Measurements from ENCODE around the gene CACNG5.

Gene CACNG5

DNA sequence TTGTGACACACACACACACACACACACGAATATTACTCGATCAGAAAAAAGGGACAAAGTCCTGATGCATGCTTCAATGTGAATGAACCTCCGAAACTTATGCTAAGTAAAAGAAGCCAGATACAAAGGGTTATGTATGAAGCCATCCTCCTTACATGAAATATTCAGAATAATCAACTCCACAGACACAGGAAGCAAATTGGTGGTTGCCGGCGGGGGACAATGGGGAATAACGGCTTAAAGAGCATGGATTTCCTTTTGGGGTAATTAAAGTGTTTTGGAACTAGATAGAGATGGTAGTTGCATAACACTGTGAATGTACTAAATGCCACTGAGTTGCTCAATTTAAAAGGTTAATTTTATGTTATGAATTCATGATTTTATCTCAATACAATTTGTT lies 8.1 kb upstream of the CACNG5 start:
- DNase-seq: no peak

DNA sequence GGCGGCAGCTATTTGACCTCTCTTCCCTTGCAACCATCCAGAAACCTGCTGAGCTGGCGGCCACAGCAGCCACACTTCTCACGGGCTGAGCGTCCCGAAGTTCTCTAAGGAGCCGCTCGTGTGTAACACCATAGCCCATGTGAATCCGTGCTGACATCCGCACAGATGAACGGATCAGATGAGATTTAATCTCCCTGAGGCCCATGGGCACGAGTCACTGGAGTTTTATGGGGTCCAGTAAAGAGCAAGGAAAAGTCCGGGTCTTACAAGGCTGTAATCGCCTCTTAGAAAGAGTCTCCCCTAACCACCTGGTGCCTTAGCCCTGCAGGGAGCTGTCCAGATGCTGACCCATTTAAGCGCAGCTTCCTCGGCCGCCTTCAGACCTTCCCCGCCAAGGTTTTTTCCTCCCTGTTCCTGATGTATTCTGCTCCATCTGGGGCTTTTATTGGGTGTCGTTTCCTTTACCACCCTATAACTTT lies 5.5 kb upstream of the CACNG5 start:
- peak; percentile 64 for DNase-seq

DNA sequence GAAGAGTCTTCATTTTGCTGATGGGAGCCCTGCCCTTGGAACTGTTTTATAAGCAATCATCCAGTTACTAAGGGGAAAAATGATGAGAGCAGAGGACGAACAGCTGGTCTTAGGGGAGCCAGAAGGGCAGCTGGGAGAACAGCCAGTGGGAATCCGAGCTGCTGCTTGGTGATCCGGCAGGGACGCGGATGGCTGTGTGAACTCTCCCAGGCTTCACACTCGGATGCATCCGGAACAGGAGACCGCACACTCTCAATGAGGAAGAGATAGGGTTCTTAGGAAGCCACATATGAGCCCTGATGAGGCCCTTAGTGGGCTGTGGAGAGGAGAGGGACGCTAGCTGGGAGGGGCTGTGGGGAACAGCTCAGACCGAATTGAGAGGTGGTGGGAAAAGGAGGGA lies 5.0 kb upstream of the CACNG5 start:
- no peak for DNase-seq

DNA sequence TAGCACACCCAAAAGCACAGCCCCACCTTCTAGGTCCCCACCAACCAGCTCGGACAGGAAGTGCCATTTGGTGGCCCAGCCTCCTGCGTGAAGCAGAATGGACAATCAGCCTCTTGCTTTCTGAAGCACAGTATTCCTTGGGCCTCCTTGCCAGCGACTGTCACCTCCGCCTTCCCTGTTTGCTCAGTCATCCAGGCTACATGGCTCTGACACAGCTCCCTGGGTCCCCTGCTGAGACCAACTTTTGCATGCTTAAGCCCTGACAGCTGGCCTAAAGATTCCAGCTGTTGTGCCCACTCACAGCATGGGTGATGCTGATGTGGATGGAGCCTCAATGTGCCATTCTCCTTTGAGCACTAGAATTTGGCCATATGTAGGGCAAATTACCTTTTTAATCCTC lies 4.5 kb upstream of the CACNG5 start:
- no peak for DNase-seq

DNA sequence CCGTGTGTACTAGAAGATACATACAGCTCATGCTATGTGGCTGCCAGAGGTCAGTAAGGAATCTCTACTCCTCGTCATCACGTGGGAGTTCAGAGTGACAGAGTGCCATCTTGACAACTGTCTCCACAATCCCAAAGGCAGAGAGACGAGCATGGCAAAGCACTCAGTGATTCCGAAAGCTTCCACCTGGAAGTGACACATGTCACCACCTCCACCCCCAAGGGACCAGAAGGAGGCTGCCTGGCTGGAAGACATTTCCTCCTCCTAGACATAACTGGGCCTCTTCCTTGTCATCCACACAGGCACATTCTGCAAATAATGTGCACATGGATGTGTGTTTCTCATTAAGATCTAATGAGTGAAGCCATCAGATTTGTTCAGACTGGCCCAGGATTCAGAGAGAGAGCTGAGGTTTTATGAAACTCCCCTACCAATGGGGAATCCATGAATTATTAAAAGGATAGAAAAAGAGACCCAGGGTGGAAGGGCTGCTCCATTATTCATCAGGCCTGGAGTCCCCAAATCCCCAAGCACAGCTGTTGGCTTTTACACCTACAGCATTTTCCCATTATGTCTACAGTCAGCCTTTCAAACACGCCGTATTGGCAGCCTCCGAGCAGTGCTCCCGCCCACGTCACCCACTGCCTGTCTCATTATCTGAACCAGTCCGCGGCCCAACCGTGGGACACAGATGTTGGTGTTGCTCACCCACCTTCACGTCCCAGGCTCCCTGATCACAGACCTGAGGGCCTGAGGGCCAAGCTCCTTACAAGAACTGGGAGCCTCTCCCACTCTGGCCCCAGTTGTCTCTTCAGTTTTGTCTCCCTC lies 3.3 kb upstream of the CACNG5 start:
- DNase-seq: no peak

DNA sequence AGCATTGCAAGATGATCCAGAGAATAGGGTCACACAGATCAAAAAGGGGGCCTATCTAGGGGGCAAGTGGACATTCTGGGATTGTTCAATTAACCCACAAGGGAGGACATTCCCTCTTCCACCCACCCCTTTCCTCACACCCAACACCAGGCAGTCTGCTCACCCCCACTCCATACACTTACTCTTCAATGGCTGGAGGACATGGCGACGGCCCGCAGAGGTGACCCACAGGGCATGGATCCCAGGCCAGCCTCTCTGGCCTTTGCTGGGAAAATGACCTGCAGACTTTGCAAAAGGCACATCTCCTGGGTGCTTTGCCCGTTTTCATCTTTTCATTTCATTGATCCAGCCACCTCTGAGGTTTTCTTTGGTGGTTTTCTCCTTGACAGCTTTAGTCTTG lies 1.7 kb upstream of the CACNG5 start:
- no peak for DNase-seq

DNA sequence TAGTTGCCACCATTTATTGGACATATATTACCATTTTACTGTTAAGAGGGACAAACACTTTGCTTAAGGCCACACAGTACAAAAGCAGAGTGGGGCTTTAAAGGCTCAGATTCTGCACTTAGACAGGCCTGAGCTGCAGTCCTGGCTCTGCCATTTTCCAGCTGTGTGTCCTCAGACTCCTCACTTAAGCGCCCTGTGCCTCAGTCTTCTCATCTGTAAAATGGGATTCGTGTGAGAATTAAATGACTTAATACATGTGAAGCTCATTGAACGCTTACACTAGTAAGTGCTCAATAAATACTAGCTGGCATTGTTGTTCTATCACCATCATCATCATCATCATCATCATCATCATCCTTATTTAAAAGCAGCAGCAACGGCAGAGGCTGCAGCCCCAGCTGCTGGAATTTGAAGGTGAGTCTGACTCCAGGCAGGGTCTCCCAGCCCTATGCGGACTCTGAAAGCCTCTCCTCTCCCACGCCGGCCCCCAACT lies 445 bp upstream of the CACNG5 start:
- no peak for DNase-seq

DNA sequence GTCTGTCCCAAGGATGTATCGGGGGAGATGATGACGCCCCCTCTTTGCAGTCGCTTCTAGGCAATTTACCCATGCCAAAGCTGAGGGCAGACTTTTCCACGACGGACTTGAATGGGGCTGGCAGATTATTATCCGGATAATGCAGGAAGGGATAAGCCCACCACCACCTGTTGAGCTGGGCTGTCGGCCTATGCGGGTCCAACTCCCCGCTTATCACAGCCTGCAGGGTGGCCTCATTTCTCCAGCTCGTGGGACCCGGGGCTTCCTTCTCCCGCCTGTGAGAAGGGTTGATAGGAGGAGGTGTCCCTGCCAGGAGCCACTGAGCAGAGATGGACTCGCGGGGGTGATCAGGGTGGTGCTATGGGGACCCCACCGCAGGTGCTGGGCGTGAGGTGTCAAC lies 559 bp downstream of the CACNG5 start:
- no peak for DNase-seq

DNA sequence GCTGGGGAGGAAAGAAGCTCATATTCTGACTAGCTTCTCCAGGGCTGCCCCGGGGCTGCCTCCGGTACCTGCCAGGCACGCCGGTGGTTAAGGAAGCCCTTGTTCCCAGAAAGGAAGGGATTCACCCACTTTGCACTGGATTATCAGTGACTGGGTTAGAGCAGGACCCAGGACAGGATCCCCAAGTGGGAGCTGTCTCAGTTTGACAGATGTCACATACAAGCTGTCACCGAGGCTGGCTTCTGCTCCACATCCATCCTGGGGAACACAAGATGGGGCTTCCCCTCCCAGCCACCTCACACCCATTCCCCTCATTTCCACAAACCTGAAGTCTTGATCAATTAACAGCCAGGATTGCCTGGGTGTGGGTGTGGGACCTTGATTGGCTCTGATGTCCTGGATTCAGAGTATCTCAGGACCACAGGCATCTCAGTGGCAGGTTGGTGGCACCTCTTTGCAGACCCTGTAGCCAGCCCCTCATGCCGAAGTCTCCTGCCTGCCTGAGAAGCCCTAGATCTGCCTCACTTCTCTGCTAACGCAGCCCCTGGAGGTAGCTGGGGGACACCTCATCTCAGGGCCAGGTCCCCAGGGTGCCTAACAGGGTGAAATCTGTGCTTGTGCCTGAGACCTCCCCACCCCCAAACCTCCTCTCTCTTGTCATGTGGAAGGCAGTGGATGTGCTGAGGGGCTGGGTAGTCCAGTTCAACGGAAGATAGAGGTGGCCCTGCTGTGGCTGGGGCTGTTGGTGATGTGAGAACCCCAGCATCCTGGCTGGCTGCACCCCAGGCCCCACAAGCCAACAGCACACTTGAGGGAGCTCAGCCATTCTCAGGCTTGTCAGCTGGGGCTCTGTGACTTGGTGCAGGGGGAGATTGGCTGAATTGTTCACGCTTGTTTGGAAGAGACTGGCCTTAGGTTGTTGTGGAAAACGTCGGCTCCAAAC lies 1.4 kb downstream of the CACNG5 start:
- DNase-seq: no peak

DNA sequence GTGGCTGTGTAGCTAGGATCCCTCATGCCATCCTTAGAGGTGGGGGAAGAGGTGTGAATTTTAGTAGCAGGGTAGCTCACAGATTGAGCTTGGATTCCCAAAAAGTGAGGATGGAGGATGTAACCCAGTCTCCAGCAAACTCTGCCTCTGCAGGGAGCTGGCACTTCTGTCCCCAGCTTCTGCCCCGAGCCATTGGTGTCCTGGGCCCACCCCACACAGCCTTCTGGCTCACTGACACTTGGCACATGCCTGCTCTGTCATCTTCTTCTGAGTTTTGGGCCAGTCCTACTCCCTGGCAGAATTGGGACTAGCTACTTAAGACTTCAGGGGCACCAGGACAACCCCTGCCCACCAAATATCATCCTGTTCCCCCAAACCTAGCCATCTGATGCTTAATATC lies 2.3 kb downstream of the CACNG5 start:
- DNase-seq: no peak

DNA sequence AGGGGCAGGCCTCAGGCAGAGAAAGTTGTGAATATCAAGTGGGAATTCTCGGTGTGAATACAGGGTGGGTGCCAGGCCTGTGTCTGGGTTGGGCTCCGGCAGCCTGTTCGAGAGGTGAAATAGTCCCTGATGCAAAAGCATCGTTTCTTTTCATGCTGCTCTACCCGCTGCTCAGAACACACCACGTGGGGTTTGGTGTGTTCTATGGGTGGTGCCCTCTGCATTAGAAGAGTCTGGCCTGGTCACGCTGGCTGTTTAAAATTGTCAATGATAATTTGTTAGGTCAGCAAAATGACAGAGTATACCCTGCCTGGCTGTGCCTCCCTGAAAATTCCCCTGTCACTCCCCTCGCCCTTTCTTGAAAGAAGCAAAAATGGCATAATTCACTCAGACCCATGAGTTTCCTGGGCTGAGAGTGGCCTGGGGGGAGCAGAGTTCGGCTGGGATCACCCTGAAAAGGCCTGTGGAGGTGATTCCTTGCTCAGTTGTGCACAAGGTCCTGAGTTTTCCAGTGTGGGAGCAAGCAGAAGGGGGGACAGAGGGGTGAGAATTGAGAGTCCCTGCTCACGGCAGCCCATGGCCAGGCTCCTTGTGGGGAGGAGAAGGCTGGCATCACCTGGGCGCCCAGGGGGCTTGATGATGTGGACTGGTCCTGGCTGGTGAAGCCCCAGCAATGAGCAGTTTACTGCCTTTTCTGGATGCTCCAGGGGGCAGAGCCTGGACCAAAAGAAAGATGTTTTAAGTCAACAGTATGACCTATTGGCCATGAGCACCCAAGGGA lies 3.2 kb downstream of the CACNG5 start:
- DNase-seq: no peak

DNA sequence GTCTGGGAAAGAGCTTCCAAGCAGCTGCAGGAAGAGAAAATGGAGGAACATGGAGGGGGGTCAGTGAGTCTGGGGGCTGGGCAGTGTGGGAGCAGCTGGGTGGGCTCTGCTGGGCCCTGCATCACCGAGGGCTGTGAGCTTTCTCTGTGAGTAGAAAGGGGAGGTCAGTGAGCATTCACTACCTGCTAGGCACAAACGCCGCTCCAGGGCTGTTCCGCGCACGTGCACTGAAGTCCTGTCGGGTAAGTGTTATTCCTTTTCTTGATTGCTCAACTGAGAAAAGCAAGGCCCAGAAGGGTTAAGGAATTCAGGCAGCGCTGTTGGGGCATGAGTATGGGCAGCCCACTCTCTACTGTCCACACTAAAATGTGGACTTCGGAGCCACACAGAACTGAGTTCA lies 4.7 kb downstream of the CACNG5 start:
- DNase-seq: no peak

DNA sequence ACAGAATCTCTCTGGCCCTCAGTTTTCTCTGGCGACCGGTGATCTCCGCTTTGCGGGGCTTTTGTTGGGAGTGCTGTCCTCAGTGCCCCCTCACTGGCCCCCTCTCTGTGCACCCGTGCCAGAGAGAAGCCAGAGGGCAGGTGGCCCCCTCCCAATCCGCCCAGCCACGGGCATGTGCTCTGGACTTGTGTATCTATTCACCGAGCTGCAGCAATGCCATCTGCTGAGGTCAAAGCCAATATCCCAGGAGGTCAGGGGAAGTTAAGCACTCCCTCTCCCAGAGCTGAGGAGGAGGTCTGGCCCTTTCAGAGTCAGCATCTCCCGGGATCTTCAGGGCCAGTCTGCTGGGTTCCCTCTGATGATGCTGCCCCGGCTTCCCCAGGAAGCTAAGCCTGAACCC lies 5.1 kb downstream of the CACNG5 start:
- no peak for DNase-seq

DNA sequence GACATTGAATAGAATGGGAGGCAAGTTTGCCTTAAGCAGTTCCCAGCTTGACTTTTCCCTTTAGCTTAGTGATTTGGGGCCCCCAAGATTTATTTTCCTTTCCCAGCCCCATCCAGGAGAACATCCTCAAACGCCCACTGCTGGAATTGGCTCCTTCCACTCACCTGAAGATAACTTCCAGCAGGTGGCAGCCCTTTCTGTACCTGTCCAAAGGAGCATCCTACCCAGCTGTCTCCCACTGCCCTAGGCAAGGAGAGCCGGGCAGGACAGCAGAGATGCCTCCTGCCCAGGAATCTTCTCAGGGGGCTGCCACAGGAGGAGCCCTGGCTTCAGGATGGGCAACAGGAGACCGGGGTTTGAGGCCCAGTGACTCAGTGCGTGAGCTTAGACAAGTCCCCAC lies 6.4 kb downstream of the CACNG5 start:
- no peak for DNase-seq

DNA sequence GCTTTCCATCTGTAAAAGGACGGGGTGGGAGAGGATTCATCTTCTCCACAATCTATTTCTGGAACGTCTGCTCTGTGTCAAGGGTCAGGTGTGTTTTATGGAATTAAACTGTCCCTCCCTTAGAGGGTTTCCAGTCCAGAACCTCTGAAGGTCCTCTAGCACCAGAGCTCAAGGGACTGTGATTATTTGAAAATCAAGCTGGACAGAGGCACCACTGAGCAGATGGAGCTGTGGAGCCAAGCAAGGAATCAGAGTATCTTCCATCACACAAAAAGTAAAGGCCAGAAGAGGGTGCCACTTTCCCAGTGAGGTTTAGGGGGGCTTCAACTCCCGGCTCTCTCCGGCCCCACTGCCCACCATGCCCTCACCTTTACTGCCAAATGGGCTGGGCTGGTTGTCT lies 6.8 kb downstream of the CACNG5 start:
- no peak for DNase-seq

DNA sequence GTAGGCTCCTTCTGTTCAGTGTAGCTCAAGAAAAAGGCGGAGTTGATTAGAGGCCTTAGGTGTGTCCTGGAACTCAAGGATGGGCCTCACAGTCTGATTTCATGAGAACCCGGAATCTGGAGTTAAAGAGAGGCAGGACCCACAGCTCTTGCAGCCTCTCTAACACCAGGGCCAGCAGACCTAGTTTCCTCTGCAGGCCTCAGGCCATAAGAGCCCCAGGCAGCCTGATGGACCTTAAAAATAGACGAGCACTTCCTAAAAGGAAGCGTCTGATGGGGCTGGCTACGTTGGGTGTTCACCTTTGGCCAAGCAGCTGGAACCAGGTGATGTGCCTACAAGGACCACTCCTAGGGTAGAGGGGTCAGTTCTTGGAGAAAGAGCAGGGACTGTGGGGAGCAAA lies 7.6 kb downstream of the CACNG5 start:
- no peak for DNase-seq

DNA sequence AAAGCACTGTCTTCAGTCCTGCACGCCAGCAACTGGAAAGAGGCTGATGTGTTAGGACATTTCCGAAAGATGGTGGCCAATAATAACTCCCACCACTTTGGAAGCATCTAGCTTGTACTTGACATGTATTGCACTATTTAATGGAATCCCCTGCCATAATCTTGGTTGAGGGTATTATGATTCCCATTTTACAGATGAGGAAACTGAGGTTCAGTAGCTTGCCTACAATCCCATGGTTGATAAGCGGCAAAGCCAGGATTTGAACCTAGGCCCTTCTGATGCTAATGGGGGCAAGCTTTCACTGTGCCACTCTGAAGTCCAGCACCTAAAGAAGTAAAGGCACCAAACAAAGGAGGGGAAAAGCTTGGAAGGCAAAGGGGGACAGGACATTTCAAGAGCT lies 8.0 kb downstream of the CACNG5 start:
- no peak for DNase-seq

DNA sequence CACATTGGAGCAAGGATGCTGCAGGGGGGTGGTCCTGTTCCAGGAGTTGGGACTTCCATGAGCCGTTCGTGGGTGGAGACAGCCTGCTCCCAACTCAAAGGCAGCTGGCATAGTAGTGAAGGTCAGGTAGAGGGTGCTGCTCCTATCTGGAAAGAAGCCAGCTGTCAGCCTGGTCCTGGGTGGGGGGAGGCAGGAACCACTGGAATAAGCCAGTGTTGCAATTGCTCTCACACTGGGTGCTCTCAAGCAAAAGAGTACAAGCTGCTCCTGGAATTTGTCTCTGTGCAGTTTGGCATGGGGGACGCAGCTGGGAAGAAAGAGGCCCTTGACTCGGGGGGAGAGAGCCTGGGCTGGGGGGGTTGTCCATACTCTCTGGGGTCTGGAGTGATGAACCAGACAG lies 8.7 kb downstream of the CACNG5 start:
- DNase-seq: no peak

DNA sequence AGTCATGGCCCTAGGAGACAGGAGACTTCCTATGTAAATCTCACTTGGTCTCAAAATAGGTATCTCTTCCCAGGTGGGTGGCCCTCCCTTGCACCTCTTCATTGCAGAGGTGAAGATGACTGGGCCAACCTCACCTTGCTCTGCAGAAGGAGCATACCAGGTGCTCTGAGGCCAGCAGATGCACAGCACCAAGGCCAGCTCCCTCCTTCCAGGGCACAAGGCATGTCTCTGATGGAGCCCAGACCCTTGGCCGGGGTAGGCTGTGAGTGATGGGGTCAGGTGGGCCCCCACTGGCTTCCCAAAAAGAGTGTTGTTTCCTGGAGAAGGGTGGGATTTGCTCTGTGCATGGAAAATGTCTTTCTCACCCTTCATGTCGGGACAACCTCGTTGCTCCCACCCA lies 12.8 kb downstream of the CACNG5 start:
- no peak for DNase-seq

DNA sequence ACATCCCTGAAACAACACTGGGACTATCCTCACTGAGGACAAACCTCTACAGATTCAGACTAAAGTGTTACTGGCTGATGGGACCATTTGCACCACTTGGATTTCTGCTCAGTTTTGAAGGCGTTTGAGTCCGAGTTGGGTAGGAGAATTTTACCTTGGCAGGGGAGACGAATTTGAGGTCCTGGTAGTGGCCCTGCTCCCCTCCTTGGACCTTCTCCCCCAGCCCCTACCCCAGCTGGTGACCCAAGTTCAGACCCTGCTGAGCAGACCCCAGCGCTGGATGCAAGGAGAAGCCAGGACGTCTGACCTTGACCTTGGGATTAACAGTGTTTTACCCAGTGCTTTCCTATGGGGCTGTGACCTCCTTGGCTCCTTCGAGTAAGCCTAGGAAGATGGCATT lies 13.6 kb downstream of the CACNG5 start:
- DNase-seq: no peak

DNA sequence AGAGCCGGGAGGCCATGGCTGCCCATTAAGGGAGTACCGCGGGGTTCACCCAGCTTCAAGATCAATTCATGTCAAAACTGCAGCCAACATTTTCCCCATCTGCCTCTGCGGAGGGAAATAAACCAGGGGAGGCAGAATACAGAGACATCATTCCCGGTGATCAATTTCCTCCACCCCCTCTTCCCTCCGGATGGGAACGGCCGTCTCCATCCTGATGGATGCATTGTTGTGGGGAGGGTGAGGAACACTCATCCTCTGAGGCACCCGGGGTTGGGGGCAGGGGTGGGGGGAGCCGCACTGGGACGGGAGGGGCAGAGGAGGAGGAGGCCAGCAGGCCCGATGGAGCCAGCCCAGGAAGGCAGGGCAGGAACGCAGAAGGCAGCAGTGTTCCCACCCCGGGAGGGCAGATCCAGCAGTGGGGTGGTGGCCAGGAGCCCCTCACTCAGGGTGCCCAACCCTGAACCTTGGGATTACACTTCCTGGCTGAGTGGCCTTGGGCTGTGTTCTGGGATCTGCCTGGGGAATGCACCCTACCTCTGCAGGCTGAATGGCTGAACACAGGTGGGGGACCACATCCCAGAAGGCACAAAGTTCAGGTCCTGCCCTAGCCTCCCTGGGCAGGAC lies 14.2 kb downstream of the CACNG5 start:
- no peak for DNase-seq

DNA sequence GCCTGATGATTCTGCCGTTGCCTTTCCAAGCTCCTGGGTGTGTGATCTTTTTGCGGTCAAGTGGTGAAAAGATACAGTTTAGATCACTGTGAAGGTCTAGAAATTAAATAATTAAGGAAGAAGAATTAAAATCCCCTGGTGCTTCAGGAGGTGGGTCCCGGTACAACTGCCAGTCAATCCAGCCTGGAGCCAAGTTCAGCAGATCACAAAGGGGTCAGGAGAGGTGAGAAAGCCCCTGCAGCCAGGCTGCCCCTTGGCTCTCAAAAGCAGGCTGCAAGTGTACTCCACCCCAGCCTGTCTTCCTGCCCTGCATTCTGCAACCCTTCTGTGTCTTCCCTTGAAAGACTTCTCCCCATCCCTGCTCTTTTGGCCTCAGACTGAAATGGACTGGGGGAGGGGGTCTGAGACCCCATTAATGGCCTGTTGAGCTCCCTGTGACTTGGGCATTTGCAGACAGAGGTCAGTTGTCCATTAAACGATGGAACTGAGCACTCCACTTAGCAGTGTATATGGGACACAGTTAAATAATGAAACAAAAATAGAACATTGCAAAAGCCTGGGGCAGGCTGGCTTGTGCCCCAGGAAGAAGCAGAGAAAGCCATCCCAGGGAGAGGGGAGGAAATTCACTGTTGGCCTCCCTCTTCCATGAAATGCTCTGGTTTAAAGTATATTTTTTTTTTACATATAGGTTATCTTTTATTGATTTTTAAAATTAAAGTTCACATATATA lies 15.1 kb downstream of the CACNG5 start:
- DNase-seq: no peak
